Nephron progenitor cell (in vitro differentiated cells): ENCODE data around the gene NLRP5.

Source experiments
- DNase-seq: peaks from one replicate; pipeline ENCODE4 v3.0.0; 2021
- H3K27ac Mint-ChIP-seq: 2 replicates; pipeline ENCODE4 v1.8.0; 2021; ENCODE audit warnings: mild to moderate bottlenecking, moderate library complexity, mixed read lengths
- H3K27me3 Mint-ChIP-seq: 2 replicates; pipeline ENCODE4 v1.8.0; 2021; ENCODE audit warnings: mild to moderate bottlenecking, low read depth, mixed read lengths; ENCODE audit not compliant: poor library complexity
- H3K36me3 Mint-ChIP-seq: 2 replicates; pipeline ENCODE4 v1.8.0; 2021; ENCODE audit warnings: low read depth, mixed read lengths
- H3K4me1 Mint-ChIP-seq: 2 replicates; pipeline ENCODE4 v1.8.0; 2021; ENCODE audit warnings: mixed read lengths
- H3K4me3 Mint-ChIP-seq: 2 replicates; pipeline ENCODE4 v1.8.0; 2021; ENCODE audit warnings: mild to moderate bottlenecking, moderate library complexity, mixed read lengths
- H3K9me3 Mint-ChIP-seq: 2 replicates; pipeline ENCODE4 v1.8.0; 2021; ENCODE audit warnings: mild to moderate bottlenecking, moderate library complexity, mixed read lengths
- TF ChIP-seq, protein P1 (sequence below): fragments of 200-600 bp; sonication (generic); IDR thresholded peaks from 2 replicates; pipeline ENCODE4 v1.5.0; 2021; ENCODE audit warnings: antibody characterized with exemption

NLRP5 gene

DNA sequence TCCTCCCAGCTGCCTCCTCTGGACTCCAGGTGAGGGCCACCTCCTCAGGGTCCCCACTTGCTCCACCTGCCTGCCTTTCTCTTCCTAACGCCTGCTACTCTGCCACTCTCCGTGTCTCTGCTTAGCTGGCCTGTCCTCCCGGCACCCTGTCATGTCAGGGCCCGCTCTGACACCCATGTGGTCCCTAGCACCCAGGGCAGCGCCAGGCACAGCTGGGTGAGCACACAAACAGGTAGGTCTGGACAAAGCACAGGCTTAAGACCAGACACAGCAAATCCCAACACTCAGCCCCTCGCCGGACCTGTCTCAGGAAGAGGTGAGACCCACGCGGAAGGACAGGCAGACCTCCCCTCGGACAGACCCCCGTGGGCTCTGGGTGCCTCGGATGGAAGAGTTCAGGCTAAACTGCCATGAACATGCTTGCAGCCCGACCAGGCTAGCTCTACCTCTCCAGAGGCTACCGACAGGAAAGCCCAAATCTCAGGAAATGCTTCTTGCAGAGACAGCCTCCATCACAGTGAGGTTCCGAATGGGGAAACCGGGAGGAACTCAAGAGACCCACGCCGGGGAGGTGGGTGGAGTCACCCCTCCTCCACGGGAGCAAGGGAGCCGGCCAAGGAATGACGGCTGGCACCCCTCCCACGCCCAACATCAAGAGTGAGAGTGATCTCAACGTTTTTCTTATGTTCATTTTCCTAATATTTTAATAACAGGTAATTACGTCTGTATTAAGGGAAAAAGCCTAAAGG, 122.0 kb downstream of the NLRP5 start:
- Mint-ChIP-seq H3K36me3 (peaks cover 18% of the 10 kb centered on the region), H3K4me1 (peaks cover 74% of the 10 kb centered on the region), H3K4me3 (no peak overlapping the region), H3K27me3 (no peaks in the 10 kb centered on the region), H3K9me3 (no peaks in the 10 kb centered on the region), H3K27ac (peak overlapping the region; percentile 39)
- TF ChIP-seq, protein P1, sequence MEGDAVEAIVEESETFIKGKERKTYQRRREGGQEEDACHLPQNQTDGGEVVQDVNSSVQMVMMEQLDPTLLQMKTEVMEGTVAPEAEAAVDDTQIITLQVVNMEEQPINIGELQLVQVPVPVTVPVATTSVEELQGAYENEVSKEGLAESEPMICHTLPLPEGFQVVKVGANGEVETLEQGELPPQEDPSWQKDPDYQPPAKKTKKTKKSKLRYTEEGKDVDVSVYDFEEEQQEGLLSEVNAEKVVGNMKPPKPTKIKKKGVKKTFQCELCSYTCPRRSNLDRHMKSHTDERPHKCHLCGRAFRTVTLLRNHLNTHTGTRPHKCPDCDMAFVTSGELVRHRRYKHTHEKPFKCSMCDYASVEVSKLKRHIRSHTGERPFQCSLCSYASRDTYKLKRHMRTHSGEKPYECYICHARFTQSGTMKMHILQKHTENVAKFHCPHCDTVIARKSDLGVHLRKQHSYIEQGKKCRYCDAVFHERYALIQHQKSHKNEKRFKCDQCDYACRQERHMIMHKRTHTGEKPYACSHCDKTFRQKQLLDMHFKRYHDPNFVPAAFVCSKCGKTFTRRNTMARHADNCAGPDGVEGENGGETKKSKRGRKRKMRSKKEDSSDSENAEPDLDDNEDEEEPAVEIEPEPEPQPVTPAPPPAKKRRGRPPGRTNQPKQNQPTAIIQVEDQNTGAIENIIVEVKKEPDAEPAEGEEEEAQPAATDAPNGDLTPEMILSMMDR: no peak
- no peak for DNase-seq

DNA sequence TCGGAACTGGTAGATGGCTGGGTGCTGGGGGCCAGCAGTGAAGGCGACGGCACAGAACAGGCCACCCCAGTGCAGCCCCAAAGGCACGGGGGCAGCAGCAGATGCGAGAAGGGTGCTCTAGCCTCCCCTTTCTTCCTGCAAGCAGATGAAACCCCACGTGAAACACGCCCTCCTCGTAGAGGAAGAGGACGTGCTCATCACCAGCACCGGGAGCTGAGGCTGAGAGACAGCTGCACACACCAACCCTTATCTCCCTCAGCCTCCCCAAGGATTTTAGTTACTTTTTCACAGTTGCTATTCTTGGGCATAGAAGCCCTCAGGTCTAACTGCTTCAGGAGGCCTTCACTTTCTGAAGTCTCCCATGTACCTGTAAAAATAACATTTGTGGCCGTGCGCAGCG, 122.7 kb downstream of the NLRP5 start:
- Mint-ChIP-seq H3K27me3 (no peaks in the 10 kb centered on the region), H3K4me1 (peaks cover 79% of the 10 kb centered on the region), H3K4me3 (no peak overlapping the region), H3K9me3 (no peaks in the 10 kb centered on the region), H3K36me3 (peaks cover 18% of the 10 kb centered on the region), H3K27ac (no peak overlapping the region)
- TF ChIP-seq, protein P1: no peak
- no peak for DNase-seq

GRCh38 chr19:56110515-56111448, 124.2 kb downstream of the NLRP5 start:
- Mint-ChIP-seq H3K27me3 (no peaks in the 10 kb centered on the region), H3K36me3 (peaks cover 14% of the 10 kb centered on the region), H3K4me1 (peaks cover 82% of the 10 kb centered on the region), H3K27ac (peak overlapping the region; percentile 88), H3K4me3 (peak overlapping the region; percentile 53), H3K9me3 (no peaks in the 10 kb centered on the region)
- TF ChIP-seq, protein P1: no peak
- DNase-seq: peak; percentile 57
